AG09309 (cell line): ENCODE results near the gene MLXIP.
A peak's percentile ranks its signal among the peaks of the same experiment; 100 is the strongest.

ENCODE experiments used
- DNase-seq: peaks from one replicate; pipeline ENCODE4 v3.0.0-alpha.2; 2010; ENCODE audit warnings: low read depth
- H3K4me3 ChIP-seq: 2 replicates; pipeline ENCODE4 v1.5.1; 2011; ENCODE audit warnings: mild to moderate bottlenecking, low read depth, low read length, moderate library complexity; ENCODE audit not compliant: control insufficient read depth
- TF ChIP-seq, protein P1 (sequence below): IDR thresholded peaks from 2 replicates; pipeline ENCODE4 v1.5.1; 2011; ENCODE audit warnings: mild to moderate bottlenecking, low read depth, low read length, inconsistent platforms; ENCODE audit not compliant: insufficient read depth, control insufficient read depth; ENCODE audit errors: missing control alignments

Gene MLXIP

DNA sequence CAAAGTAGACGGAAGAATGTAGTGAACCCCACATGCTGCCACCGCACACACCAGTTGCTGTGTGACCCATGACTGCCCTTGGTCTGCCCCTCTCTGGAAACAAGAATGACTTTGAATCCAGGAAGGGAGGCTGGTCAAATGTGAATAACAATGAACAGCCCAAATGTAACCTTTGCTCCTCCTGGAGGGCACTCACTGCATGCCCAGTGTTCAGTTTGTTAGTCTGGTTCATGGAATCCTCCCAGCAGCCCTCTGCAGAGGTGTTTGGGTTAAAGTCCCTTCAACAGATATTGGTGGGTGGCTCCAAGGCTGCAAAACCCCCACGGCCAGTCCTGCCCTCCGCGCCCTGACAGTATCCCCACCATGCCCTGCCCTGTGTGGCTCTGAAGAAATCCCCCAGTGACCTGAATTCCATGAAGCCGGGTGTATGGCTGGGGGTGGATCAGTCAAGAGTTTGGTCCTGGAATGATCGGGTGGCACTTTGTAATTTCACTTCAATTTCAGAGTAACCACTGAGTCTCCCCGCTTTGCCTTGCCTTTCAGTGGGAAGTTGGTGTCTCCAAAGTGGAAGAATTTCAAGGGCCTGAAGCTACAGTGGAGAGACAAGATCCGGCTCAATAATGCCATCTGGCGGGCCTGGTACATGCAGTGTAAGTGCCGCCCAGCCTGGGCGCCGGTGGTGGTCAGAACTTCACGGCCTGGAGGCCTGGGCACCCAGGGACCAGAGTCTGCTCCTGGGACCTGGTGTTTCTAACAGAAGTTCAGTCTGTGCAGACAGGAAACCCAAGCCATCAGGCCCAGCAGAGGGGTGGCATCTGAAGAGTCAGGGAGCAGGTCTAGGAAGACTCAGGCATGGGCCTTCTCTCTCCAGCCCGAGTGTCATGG, 48.4 kb downstream of the MLXIP start:
- TF ChIP-seq, protein P1, sequence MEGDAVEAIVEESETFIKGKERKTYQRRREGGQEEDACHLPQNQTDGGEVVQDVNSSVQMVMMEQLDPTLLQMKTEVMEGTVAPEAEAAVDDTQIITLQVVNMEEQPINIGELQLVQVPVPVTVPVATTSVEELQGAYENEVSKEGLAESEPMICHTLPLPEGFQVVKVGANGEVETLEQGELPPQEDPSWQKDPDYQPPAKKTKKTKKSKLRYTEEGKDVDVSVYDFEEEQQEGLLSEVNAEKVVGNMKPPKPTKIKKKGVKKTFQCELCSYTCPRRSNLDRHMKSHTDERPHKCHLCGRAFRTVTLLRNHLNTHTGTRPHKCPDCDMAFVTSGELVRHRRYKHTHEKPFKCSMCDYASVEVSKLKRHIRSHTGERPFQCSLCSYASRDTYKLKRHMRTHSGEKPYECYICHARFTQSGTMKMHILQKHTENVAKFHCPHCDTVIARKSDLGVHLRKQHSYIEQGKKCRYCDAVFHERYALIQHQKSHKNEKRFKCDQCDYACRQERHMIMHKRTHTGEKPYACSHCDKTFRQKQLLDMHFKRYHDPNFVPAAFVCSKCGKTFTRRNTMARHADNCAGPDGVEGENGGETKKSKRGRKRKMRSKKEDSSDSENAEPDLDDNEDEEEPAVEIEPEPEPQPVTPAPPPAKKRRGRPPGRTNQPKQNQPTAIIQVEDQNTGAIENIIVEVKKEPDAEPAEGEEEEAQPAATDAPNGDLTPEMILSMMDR = peak; percentile 26
- DNase-seq = no peak
- H3K4me3 ChIP-seq = no peak overlapping the region

DNA sequence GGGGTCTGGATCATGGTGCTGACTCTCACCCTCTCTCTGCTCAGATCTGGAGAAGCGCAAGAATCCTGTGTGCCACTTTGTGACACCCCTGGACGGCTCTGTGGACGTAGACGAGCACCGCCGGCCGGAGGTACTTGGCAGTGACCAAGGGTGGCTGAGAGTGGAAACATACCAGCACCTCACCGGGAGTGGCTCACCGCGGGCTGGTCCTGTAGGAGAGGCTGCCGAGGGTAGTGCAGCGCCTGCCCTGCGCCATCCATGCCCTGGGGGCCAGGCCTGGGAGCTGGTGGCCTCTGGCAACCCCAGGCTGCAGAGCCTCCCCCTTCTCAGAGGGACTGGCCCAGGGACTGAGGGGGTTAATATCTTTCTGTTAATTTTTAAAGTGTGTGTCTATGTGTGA, 49.3 kb downstream of the MLXIP start:
- TF ChIP-seq, protein P1 = no peak
- no peak for DNase-seq
- H3K4me3 ChIP-seq = no peak overlapping the region

DNA sequence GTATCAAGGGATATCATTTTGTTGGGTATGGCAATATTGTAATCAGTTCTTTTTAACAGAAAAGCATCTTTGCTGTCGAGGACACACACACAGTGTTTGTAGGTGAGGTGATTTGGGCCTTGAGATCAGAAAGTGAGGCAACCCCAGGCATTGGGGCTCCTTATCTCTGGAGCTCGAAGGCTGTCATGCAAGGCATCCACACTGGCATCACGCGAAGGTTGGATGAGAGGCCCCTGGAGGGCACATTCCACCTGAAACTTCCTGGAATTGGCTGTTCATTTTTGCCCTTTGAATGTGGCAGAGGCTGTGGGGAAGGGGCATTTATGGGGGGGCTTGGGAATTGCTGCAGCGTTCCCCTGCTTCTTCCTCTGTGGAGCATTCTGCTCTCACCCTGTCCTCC, 49.9 kb downstream of the MLXIP start:
- no peak for DNase-seq
- H3K4me3 ChIP-seq = no peak overlapping the region
- TF ChIP-seq, protein P1 = no peak

DNA sequence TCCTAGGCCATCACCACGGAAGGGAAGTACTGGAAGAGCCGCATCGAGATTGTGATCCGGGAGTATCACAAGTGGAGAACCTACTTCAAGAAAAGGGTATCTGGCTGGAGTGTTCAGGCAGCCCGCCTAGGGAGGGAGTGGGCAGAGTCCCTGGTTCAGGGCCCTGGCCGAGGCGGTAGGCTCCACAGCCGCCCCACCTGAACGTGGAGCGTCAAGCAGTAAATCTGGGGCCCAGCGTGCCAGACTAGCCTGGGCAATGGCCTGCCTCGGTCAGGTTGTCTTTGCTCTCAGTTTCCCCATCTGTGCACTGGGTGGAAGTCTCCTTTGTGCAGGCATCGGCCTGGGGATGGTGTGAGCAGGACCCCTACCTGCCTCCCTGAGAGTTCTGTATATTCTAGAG, 50.6 kb downstream of the MLXIP start:
- TF ChIP-seq, protein P1 = no peak
- no peak for DNase-seq
- no peak overlapping the region for H3K4me3 ChIP-seq

DNA sequence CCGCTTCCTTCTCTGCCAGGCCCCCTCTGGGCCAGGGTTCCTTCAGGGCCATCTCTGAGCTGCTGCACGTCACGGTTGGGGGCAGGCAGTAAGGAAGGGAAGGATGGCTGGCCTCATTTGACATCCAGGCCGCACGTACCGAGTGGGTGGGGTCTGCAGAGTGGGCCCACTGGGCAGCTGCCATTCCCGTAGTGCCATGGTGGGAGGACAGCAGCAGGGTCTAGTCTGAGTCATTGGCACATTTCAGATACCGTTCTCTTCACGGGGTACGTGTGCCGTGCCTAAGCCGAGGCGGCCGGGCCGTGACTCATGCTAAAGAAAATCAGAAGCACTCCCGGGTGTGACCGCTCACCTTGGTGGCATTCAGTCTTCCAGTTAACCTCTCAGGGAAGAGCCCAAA, 51.6 kb downstream of the MLXIP start:
- no peak for DNase-seq
- TF ChIP-seq, protein P1 = no peak
- H3K4me3 ChIP-seq = no peak overlapping the region

DNA sequence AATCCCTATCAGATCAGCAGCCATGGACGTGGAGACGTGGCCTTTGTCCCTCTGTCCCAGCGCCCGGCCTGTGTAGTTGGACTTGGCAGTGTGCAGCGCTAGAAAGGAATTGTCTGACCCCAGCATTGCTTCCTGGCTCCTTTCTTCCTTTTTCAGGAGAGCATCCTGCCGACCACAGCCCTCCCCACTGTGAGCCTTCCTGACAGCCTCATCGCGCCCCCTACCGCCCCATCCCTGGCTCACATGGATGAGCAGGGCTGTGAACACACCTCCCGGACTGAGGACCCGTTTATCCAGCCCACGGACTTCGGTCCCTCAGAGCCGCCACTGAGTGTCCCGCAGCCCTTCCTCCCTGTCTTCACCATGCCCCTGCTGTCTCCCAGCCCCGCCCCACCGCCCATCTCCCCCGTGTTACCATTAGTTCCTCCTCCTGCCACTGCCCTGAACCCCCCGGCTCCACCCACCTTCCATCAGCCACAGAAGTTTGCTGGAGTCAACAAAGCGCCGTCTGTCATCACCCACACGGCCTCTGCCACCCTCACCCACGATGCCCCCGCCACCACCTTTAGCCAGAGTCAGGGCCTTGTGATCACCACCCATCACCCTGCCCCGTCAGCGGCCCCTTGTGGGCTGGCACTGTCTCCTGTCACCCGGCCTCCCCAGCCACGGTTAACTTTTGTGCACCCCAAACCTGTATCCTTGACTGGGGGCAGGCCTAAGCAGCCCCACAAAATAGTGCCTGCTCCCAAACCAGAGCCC, 54.8 kb downstream of the MLXIP start:
- TF ChIP-seq, protein P1 = no peak
- no peak overlapping the region for H3K4me3 ChIP-seq
- no peak for DNase-seq
